T-helper 1 cell treated with Interleukin-12 subunit alpha and Interleukin-12 subunit beta and Interleukin-4 antibody, amounts not matched to agents 30 ng/mL and 1 ng/mL, for 36 hours (primary cell): ENCODE data around the gene SETD7. TPM values are rescaled to one million over a fixed set of nuclear protein-coding genes. Genes with fewer than 3 reads are reported as not detected.

Source experiments
- intact Hi-C: fragments of 100-400 bp; cut with micrococcal nuclease; formaldehyde crosslinking; loops from one replicate; pipeline ENCODE4 v1.15.1; 2024
- total RNA-seq: library from RNA; stranded (reverse); gene quantifications from 2 replicates; pipeline ENCODE4 v1.2.3, GENCODE V29; 2022

The SETD7 gene
- total RNA-seq, 1 donor from 2014 or later = 9.9 TPM

DNA sequence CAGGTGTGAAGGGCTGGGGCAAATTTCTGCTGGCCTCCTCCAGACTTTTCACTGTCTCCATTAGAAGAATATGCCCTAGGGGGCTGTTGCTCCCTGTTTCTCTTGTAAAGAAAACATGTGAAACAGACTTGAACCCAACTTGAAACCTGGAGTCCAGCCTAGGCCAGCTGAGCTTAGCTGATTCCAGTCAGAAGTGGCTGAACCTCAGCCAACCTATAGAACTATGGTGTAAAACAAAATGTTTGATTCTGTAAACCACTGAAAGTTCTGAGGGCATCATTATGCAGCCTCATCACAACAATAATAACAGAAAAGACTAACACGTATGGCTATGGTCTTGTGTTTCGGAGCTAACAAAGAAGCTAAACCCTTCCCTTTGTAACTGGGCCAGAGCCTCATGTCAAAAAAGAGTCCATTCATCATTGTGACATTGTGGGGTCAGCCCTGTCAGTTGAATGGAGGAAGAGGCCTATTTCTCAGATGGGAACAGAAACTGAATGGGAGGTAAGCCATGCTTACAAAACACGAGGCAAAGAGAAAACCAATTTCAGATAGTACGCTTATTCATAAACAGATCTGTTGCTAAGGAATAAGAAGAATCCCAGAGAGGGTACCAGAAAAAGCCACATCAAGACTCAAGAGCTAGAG lies 34.1 kb downstream of the SETD7 start:
- intact Hi-C loops = no loop called here

DNA sequence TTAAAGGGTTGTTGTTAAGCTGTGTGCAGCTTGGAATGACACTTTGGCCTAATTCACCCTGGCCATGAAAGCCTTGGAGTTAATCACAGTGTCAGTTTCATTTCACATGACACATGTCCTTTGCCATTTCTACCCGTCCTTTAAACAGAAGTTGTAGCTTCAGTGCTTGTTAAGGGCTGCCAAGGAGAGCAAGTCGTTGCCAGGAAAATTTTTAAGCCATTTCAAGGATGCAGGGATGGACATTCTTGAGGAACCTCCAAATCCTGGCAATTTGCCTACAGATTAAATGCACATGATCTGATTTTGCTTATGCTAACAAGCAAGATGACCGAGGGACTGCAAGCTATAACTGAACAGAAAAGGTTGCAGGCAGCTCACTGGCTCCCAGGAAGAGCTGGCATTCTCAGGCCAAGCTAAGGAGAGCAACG lies 40.5 kb downstream of the SETD7 start:
- intact Hi-C loops = no loop called here

DNA sequence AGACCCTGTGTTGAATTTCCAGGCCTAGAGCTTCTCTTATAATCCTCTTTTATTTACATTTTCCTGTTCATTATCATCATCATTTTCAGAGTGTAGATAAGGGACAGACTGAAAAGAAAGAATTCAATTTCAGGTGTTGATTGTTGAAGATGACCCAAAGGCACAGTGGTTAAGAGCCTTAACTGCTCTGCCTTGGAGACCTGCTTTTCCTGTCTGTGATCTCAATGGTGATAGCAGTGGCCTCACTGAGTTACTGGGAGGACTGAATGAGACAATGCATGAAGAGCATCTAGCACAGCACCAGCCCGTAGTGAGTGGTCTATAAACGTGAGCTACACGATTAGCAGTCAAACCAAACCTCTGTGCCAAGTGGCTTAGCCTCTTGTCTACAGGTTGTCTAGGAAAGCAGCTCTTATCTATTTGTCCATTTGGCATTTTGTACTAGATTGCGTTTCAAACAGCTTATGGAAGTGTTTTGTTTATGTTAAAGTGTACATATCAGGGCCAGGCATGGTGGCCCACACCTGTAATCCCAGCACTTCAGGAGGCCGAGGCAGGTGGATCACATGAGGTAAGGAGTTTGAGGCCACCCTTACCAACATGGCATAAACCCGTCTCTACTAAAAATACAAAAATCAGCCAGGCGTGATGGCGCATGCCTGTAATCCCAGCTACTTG lies 41.5 kb downstream of the SETD7 start:
- intact Hi-C loops = no loop called here

- intact Hi-C loops = no loop called here
These were observed 44.7 kb downstream of the SETD7 start for GRCh38 chr4:139511320-139511719.

DNA sequence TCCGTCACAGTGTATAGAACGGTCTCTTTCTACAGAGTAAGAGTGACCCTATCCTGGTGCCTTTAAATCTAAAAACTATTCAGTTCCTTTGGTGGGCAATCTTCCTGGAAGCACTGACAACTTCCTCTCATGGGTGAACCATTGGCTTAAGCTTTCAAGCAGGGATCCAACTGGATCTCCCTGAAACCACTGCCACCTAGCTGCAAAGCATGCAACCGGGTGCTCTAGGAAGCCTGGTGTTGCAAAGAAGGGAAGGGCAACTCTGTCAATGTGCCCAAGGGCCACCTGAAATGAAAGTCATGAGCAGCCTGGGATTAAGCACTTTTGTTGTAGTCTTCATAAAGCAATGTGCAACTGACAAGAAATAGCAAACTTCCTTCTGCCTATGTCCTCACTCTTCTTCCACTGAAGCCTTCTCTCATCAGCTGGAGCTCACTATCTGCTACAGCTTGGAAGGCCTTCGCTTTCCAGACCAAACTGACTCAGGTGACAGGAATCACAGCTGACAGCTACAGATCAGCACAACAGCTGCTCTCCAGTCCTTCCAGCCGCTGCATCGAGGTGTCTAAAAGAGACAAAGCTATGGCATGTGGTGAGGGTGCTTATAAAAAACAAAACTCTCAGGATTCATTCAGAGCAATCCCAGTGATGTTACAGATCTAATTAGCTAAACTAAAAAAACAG lies 46.1 kb downstream of the SETD7 start:
- intact Hi-C loops = no loop called here

GRCh38 chr4:139508581-139509237 lies 47.3 kb downstream of the SETD7 start:
- intact Hi-C loops = no loop called here

DNA sequence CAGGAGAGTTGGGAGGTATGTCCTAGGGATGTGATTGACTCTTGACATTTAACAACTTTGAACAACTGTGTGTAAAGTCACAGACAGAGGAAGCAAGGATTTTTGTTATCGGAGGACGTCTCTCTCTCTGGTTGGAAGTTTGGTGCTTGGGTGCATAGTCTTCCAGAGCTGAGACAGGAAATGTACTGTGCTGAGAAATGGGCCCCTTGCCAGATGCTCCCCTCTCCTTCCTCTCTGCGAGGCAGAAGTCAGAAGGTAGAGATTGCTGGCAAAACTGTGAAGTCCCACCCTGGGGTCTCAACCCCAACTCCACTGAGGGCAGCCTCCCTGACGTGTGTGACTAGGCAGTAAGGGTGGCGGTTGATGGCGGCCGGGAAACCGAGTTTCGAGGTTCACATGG lies 49.2 kb downstream of the SETD7 start:
- intact Hi-C loops = no loop called here

GRCh38 chr4:139503622-139504166 lies 52.3 kb downstream of the SETD7 start:
- intact Hi-C loops = no loop called here

- intact Hi-C loops = no loop called here
These were observed 53.8 kb downstream of the SETD7 start for GRCh38 chr4:139501927-139502899.

- intact Hi-C loops = no loop called here
These were observed 54.5 kb downstream of the SETD7 start for GRCh38 chr4:139501527-139501926.

DNA sequence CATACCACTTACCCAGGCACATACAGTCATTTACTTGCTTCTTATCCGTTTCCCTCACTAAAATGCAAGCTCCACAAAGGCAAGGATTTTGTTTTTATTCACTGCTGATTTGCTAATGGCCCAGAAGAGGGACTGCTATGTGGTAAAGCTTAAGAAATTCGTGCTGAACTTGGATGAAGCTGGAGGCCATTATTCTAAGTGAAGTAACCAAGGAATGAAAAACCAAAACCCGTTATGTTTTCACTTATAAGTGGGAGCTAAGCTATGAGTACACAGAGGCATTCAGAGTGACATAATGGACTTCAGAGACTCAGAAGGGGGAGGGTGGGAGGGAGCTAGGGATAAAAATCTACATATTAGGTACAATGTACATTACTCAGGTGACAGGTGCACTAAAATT lies 54.9 kb downstream of the SETD7 start:
- intact Hi-C loops = no loop called here

DNA sequence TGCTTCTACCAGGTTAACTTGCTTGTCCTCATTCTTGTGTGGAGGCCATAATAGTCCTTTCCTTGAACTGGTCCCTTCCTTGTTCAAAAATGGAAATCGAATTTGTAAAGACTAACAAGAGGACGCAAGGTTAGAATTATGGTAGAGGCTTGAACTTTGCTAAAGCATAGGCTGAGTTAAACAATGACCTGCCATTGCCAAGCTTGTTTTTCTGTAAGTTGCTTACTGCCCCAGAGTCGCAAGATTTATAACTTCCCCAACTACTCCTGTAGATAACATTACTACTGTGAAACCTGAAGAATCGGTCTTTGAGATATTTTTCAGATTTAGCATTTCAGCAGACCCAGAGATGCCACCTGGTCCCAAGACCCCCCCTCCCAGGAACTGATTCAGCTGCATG lies 56.8 kb downstream of the SETD7 start:
- intact Hi-C loops = no loop called here

DNA sequence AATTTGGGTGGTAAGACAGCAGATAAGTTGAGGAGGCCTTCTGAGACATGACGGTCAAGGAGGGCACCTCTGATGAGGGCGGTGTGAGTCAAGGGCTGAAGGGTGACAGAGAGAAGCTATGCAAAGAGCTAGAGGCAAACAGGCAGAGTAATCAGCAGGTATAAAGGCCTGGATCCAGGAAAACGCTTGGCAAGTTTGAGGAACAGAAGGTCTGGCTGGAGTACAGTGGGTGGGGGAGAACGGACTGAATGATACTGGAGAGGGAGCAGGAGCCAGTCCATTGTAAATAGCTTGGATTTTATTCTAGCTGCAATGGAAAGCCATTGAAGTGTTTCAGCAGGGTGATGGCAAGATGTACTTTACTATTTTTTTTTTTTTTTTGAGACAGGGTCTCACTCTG lies 62.8 kb downstream of the SETD7 start:
- intact Hi-C loops = no loop called here

- intact Hi-C loops = no loop called here
These were observed 63.6 kb downstream of the SETD7 start for GRCh38 chr4:139492429-139492828.

GRCh38 chr4:139489638-139490037 lies 66.4 kb downstream of the SETD7 start:
- intact Hi-C loops = no loop called here

GRCh38 chr4:139488442-139488841 lies 67.6 kb downstream of the SETD7 start:
- intact Hi-C loops = no loop called here

DNA sequence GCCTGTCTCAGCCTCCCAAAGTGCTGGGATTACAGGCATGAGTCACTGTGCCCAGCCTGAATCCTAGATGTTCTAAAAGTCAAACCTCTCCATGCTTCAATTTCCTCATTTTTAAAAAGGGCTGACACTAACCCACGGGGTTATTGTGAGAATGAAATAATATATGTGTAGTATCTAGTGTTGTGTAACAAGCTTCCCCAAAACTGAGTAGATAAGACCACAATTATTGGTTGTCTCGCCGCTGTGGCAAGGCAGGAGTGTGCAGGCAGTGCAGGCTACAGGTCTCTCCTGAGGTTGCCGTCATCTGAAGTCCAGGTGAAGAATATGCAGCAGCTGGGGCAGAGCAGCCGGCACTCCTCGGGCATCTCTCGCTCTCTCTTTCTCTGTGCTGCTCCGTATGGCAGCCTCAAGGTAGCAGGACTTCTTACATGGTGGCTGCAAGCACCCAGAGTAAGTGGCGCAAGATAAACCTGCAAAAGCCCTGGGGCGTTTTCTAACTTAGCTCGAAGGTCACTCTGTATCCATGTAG lies 71.2 kb downstream of the SETD7 start:
- intact Hi-C loops = no loop called here

- intact Hi-C loops = no loop called here
These were observed 73.0 kb downstream of the SETD7 start for GRCh38 chr4:139483000-139483399.

GRCh38 chr4:139481465-139481864 lies 74.6 kb downstream of the SETD7 start:
- intact Hi-C loops = no loop called here

DNA sequence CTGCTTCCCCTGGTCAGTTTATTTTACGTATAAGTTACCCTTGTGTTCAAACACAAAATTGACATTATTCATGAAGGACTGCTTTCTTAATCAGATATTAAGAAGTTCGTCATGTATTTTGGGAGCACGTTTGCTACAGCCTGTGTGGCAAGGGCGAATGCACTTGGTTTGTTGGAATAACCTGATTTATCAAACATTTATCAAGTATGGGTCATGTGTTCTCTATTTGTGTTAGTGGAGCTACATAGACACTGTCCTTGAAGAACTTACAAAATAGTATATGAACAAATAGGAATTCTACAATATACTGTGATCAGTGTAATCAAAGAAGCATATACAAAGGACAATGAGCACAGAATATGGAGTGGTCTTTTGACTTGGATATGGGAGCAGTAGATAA lies 79.7 kb downstream of the SETD7 start:
- intact Hi-C loops = no loop called here
